HFFc6 (cell line): ENCODE results near the gene ADAM8. TPM values are rescaled to one million over a fixed set of nuclear protein-coding genes. Genes with fewer than 3 reads are reported as not detected.
"Not testable (repeated sequence)": the region's sequence is repeated elsewhere in the genome, so short reads cannot be mapped to it uniquely, and the experiment has no call there.

Experiments used
- DNase-seq: peaks from one replicate; pipeline ENCODE4 v3.0.0-alpha.2; 2018
- H3K27ac Mint-ChIP-seq: 2 replicates; pipeline ENCODE4 v1.8.0; 2020; ENCODE audit warnings: mild to moderate bottlenecking, mixed read lengths
- H3K27me3 Mint-ChIP-seq: 2 replicates; pipeline ENCODE4 v1.8.0; 2021; ENCODE audit warnings: mild to moderate bottlenecking, moderate library complexity, mixed read lengths; ENCODE audit not compliant: insufficient read depth
- H3K36me3 Mint-ChIP-seq: 2 replicates; pipeline ENCODE4 v1.8.0; 2021; ENCODE audit warnings: low read depth, mixed read lengths
- H3K4me1 Mint-ChIP-seq: 2 replicates; pipeline ENCODE4 v1.8.0; 2020; ENCODE audit warnings: low read depth, mixed read lengths
- H3K4me3 Mint-ChIP-seq: 2 replicates; pipeline ENCODE4 v1.8.0; 2020; ENCODE audit warnings: mild to moderate bottlenecking, moderate library complexity, mixed read lengths
- H3K9me3 Mint-ChIP-seq: 2 replicates; pipeline ENCODE4 v1.8.0; 2020; ENCODE audit warnings: mild to moderate bottlenecking, mixed read lengths
- CTCF ChIP-seq: fragments of 200-600 bp; sonication (generic); IDR thresholded peaks from 2 replicates; pipeline ENCODE4 v1.5.0; 2021; ENCODE audit warnings: antibody characterized with exemption, mild to moderate bottlenecking
- long read RNA-seq: library from polyadenylated mRNA; unstranded; transcript quantifications from one replicate; pipeline ENCODE4 v2.0.0, GENCODE V29; 2019
- total RNA-seq, 6 experiments: library from RNA; stranded (reverse); fragmentation: NEBNext Ultra II Directional; extraction: Animal tissue kit (Norgen Biotek cat#: 25700); gene quantifications; 2 replicates in 1 of 6; 3 replicates in 5 of 6; pipeline ENCODE4 v1.2.3, GENCODE V29; 2021

ADAM8 gene
- total RNA-seq = 1 to 10 TPM in 5 of 6 experiments, under 1 TPM in 1; 0.99 to 2.9 (median 1.2) TPM
- long read RNA-seq = 0 reads

GRCh38 chr10:133276435-133277201 is at the start of gene ADAM8:
Gene ADAM8, minus strand, starts transcription at chr10:133276868. Its CDS starts 51 bp downstream, at chr10:133276817.
- H3K9me3 Mint-ChIP-seq = no peaks in the 10 kb centered on the region
- no peak within 1 kb of the TSS for H3K27ac Mint-ChIP-seq
- 0 out of 2 replicates have a peak, but pooled peaks cover under 1% of the 10 kb centered on the region for H3K36me3 Mint-ChIP-seq
- H3K27me3 Mint-ChIP-seq = no peaks in the 10 kb centered on the region
- no peak for TF ChIP-seq CTCF
- DNase-seq = no peak
- peaks cover 12% of the 10 kb centered on the region for H3K4me1 Mint-ChIP-seq
- no peak within 1 kb of the TSS for H3K4me3 Mint-ChIP-seq

- Mint-ChIP-seq H3K27me3 (peaks cover 20% of the 10 kb centered on the region), H3K4me3 (no peak overlapping the region), H3K36me3 (no peaks in the 10 kb centered on the region), H3K27ac (no peak overlapping the region), H3K9me3 (peaks cover 3% of the 10 kb centered on the region; the same call in 1 of the 2 replicates), H3K4me1 (peaks cover 16% of the 10 kb centered on the region; the same call in 1 of the 2 replicates)
- no peak for DNase-seq
- TF ChIP-seq CTCF = no peak
Observed at GRCh38 chr10:133326223-133326551, 49.5 kb upstream of the ADAM8 start.

- no peak for DNase-seq
- Mint-ChIP-seq H3K9me3 (peaks cover 8% of the 10 kb centered on the region; the same call in 1 of the 2 replicates), H3K27me3 (peaks cover 16% of the 10 kb centered on the region), H3K4me3 (peak overlapping the region; percentile 41; the same call in 1 of the 2 replicates), H3K36me3 (no peaks in the 10 kb centered on the region), H3K27ac (no peak overlapping the region), H3K4me1 (peaks cover 16% of the 10 kb centered on the region; the same call in 1 of the 2 replicates)
- TF ChIP-seq CTCF = no peak
Observed at GRCh38 chr10:133325440-133326222, 49.0 kb upstream of the ADAM8 start.

GRCh38 chr10:133324857-133325260 is 48.2 kb upstream of the ADAM8 start:
- H3K36me3 Mint-ChIP-seq = no peaks in the 10 kb centered on the region
- no peak overlapping the region for H3K27ac Mint-ChIP-seq
- DNase-seq = no peak
- peaks cover 16% of the 10 kb centered on the region for H3K27me3 Mint-ChIP-seq
- H3K4me1 Mint-ChIP-seq = peaks cover 14% of the 10 kb centered on the region; the same call in 1 of the 2 replicates
- no peak overlapping the region for H3K4me3 Mint-ChIP-seq
- TF ChIP-seq CTCF = no peak
- peaks cover 13% of the 10 kb centered on the region for H3K9me3 Mint-ChIP-seq

- Mint-ChIP-seq H3K36me3 (no peaks in the 10 kb centered on the region), H3K9me3 (peaks cover 15% of the 10 kb centered on the region), H3K27me3 (peaks cover 14% of the 10 kb centered on the region), H3K27ac (no peak overlapping the region), H3K4me3 (no peak overlapping the region), H3K4me1 (peaks cover 10% of the 10 kb centered on the region)
- DNase-seq = peak; percentile 26
- TF ChIP-seq CTCF = no peak
Observed at GRCh38 chr10:133324198-133324792, 47.6 kb upstream of the ADAM8 start.

- H3K36me3 Mint-ChIP-seq, H3K4me3 Mint-ChIP-seq, H3K4me1 Mint-ChIP-seq, H3K27ac Mint-ChIP-seq, DNase-seq: not testable (repeated sequence)
- H3K9me3 Mint-ChIP-seq = peaks cover 18% of the 10 kb centered on the region
- peaks cover 19% of the 10 kb centered on the region for H3K27me3 Mint-ChIP-seq
Observed at GRCh38 chr10:133322064-133322709, 45.5 kb upstream of the ADAM8 start.

- H3K36me3 Mint-ChIP-seq, DNase-seq, H3K4me1 Mint-ChIP-seq, H3K4me3 Mint-ChIP-seq, H3K27ac Mint-ChIP-seq: not testable (repeated sequence)
- Mint-ChIP-seq H3K9me3 (peaks cover 18% of the 10 kb centered on the region), H3K27me3 (peaks cover 14% of the 10 kb centered on the region)
Observed at GRCh38 chr10:133320852-133321422, 44.3 kb upstream of the ADAM8 start.
